CD4-positive, alpha-beta T cell treated with Interleukin-1 beta for 1 hour (primary cell): Measurements from ENCODE around the gene TMEM169.
"Not testable (repeated sequence)": the region's sequence is repeated elsewhere in the genome, so short reads cannot be mapped to it uniquely, and the experiment has no call there.

Experiments used
- DNase-seq, 2 donors: peaks; one replicate each; pipeline ENCODE4 v3.0.0-alpha.2; 2020 to 2022

Gene TMEM169

DNA sequence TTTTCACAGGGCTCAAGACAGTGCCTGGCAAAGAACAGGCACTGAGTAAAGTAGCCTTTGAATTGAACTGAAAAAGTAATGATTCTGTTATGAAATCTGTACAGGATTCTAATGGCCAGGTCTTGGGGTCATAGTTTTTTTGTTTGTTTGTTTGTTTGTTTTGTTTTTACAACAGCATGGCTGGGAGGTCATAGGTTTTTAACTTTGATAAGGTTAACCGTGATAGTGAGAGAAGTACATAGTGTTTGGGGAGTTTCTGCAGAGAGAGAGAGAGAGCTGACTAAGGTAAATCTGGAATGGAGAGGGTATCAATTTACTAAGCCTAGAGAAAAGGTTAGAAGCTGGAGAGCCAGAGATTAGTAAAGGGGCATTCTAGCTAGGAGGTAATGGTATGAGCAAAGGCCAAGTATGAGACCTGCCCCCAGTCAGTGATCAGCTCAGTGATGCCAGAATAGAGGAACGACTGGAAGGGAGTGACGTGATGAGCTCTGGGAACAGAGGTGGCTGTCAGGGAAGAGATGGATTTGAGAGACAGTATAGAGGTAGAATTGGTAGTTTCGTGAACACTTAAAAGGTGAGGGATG lies 53.3 kb downstream of the TMEM169 start:
- DNase-seq: no peak

DNA sequence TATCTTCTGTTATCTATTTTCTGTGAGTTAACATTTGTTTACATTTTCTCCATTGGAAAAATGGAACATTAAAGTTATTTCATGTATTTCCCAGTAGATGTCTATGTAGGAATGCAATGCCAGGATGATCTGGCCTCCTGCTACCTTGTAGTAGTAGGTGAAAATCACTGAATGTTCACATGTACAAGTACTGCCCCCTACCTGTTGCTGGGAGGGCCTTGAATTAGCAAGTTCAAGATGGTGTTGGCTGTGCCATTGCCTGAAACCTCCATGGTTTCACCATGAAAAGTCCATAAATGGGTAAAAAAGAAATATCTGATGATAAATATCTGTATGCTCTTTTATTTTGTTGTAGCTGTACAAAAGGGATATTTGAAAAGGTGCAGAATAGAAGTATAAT lies 58.2 kb downstream of the TMEM169 start:
- peak; percentile 30 to 53 for DNase-seq

DNA sequence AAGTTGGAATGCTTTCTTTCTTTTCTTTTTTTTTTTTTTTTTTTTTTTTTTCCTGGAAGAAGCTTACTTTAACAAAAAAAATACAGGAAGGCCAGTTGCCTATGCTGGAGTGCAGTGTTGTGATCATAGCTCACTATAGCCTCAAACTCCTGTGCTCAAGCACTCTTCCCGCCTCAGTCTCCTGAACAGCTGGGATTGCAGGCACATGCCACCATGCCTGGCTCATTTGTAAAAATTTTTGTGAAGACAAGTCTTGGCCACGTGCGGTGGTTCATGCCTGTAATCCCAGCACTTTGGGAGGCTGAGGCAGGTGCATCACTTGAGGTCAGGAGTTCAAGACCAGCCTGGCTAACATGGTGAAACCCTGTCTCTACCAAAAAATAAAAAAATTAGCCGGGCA lies 59.8 kb downstream of the TMEM169 start:
- DNase-seq: not testable (repeated sequence)

DNA sequence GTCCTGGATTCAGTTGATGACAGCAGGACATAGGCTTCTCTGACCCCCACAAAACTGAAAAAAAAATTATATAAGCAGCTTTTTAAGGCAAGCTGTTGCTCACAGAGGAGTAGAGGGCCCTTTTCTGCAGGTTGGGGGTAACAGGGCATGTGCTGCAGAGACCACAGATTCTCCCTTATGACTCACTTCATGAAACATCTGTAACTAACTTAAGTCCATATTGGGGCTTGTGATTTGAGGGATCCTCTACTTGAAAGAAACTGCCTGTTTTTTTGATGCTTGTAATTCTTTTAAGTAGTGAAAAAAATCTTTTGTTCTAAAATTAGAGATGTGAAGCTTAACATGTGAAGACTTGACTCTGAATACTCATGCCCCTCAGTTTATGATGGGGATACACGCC lies 60.8 kb downstream of the TMEM169 start:
- no peak for DNase-seq

DNA sequence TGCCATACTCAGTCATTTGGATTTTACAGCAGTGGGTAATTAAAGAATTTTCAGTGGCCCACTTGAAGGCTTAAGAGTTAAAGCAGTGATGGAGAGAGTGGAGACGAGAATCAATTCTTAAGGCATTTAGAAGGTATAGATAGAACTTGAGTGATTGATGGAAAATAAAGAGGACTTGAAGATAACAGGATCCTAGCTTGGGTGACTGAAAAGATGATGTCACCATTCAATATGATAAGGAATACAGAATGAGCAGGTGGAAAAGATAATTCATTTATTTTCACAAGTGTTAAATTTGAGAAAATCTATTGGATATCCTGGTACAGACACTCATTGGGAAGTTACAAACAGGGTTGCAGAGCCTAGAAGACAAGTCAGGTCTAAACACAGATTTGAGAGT lies 62.7 kb downstream of the TMEM169 start:
- no peak for DNase-seq

DNA sequence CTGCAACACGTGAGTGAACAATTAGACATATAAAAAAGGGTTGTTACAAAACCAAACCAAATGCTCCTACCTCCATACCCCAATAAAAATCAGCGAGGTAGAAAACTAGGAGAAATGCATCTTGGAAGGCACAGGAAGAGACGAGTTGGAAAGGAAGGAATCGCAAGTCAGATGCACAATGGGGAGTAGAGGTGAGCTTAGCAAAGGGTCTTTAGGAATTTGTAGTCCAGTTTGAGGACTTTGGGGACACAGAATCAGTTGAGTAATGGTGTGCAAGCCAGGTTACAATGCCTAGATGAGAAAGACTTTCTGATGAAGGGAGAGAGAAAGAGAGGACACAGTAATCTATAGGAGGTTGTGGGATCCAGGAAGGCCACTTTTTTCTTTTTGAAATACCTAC lies 63.1 kb downstream of the TMEM169 start:
- DNase-seq: no peak

DNA sequence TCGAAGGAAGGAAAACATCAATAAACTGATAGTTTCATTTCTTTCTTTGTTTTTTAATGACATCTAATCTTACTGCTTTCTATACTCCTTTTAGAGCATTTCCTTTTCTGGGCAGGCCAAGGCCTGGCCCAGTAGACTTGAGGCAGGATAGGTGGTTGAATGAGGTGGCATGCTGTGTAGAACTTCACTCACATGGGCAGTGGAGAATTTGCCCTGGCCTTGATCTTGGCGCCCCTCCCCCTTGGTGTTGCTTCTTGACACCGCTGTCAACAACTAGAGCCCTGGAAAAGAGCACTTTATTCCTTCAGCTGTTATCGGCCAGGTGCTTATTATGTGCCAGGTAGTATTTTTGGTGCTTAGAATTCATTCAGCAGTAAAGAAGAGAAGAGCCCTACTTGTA lies 64.9 kb downstream of the TMEM169 start:
- DNase-seq: no peak

DNA sequence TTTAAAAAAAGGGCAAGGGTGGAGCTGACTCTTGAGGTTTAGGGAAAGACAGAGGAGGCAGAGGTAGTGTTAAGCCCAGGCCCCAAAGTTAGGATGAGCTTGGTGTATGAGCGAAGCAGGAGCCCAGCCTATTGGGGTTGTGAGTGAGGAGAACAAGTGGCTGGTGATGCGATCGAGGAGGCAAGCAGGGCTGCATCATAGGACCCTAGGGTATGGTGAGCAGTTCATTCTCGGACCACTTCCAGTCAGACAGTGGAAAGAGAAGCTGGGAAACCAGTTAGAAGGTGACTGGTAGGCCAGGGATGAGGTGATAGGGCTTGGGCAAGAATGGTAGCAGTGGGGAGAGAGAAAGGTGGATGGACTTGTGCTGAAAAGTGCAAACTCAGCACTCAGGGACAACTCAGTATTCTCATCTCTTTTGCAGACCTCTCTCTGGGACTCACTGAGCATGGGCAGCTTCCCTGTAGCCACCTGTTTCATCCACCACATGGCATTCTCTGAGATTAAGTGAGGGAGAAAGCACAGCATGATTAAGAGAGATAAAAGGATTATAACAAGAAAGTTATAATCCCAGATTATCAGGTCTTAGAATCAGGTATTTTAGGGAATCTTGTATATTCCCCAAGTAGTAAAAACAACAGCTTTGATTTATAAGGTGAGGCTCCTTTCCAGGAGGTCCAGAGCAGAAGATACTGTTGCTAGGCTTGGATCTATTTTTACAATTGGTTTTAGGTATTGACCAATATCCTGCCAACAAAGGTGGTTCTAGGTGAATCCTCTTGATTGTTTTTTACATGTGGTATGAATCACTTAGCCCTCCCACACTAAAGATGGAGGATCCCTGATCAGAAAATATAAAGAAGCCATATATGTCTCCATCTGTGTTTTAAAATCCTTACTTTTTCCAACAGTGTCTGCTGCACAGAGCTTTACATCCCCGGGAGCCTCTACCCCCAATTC lies 65.7 kb downstream of the TMEM169 start:
- no peak for DNase-seq

DNA sequence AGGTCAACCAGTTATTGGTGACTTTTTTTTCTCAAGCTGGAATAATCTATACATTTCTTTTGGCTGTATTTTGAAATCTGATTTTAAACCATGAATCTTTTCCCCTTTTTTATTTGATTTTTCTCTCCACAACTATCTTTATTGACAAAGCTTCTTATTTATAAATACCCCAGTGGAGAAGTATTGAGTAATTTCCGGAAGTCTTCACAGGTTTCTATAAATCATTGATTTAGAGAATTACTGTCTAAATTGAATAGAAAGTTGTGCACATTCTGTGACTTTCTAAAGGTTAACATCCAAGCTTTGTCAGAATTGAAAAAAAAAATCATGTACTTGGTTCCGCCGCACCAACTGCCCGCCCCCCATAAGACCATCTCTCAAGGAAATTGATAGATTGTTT lies 67.3 kb downstream of the TMEM169 start:
- no peak for DNase-seq

DNA sequence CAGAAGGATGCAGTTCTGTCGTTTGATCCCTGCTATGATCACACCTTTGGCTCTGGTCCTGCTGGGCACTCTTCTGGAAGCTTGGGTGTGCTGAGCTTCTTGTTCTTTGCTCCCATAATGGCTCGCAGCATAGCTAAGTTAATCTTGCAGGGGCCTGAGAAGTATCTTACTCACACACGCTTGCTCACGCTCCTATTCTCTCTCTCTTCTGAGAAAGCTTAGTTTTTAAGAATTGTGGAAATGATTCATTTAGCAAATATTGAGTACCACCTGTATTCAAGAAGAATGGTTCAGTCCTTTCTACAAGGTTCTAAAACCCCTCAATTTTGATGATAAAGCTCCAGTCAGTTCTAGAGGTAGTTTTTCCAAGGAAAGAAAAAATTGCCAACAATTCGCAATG lies 68.0 kb downstream of the TMEM169 start:
- DNase-seq: no peak

DNA sequence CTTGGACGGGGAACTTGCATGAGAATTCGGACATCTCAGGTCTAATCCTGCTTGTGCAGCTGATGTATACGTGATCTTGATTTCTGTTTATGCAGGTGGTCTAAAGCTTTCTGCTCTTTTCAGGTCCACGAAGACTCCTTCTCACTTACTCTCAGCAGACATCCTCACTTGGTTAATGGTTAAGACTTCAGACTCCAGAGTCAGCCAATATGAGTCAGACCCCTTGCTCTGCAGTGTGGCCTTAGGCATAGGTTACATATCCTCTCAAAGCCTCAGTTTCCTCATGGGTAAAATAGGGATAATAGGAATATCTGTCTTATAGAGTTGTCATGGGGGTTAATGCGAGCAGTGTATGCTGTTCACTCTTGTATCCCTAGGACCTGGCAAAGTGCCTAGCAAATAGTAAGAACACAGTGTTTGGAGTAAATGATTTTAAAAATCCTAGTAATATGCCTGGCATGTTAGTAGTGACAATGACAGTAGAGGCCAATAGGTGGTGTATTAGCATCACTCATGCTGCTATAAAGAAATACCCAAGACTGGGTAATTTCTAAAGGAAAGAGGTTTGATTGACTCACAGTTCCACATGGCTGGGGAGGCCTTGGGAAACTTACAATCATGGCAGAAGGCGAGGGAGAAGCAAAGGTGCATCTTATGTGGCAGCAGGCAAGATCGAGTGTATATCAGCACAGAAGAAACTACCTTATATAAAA lies 69.8 kb downstream of the TMEM169 start:
- no peak for DNase-seq
